Endothelial cell of umbilical vein (primary cell): ENCODE results near the gene BCO1. TPM values are rescaled to one million over a fixed set of nuclear protein-coding genes. Genes with fewer than 3 reads are reported as not detected.

Experiments used
- BruUV-seq: library from RNA; stranded (reverse); fragments of 400-500 nt; replicated peaks from 2 replicates; lab custom pipeline; 2021; lab: Mats Ljungman, UMichigan
- CTCF ChIA-PET: fragments of 300-600, 350-600 bp; sonication (Branson Sonifier 250); formaldehyde crosslinking; loops from one replicate; lab custom pipeline; 2021; ENCODE audit warnings: antibody characterized with exemption, inconsistent platforms; lab: Charles Lee
- POLR2A ChIA-PET: fragments of 300-600, 350-600 bp; sonication (Branson Sonifier 250); formaldehyde crosslinking; loops from one replicate; lab custom pipeline; 2021; ENCODE audit warnings: antibody characterized with exemption, inconsistent platforms; lab: Charles Lee
- DNase-seq: peaks from one replicate; pipeline ENCODE4 v3.0.0-alpha.2; 2011; ENCODE audit warnings: low read depth, low spot score
- FAIRE-seq: peaks from 2 replicates; lab custom pipeline; 2011; peaks lifted over from hg19 to GRCh38; lab: Jason Lieb, UNC
- H2AFZ ChIP-seq: 2 replicates; pipeline ENCODE4 v1.6.0; 2012; ENCODE audit warnings: low read depth, low read length, control low read depth, inconsistent platforms
- H3K27ac ChIP-seq: 2 replicates; pipeline ENCODE4 v1.5.1; 2011; ENCODE audit warnings: low read depth, mild to moderate bottlenecking, control low read depth, low read length, moderate library complexity; ENCODE audit not compliant: insufficient read depth
- H3K27me3 ChIP-seq, 2 experiments: 2 replicates each; pipeline versions ENCODE4 v1.6.0 to v1.6.1; 2011; ENCODE audit warnings: low read length in 2 of 2, mixed read lengths in 1 of 2; ENCODE audit not compliant: control insufficient read depth in 2 of 2, insufficient read depth in 2 of 2
- H3K36me3 ChIP-seq, 2 experiments: 2 replicates in 1 of 2; 3 replicates in 1 of 2; pipeline ENCODE4 v1.5.1; 2011; ENCODE audit warnings: low read length in 2 of 2, mild to moderate bottlenecking in 1 of 2, moderate library complexity in 1 of 2; ENCODE audit not compliant: control insufficient read depth in 2 of 2, insufficient read depth in 2 of 2; ENCODE audit errors: extremely low read depth in 1 of 2
- H3K4me1 ChIP-seq: 3 replicates; pipeline ENCODE4 v1.5.1; 2011; ENCODE audit warnings: mild to moderate bottlenecking, low read length; ENCODE audit not compliant: control insufficient read depth, insufficient read depth; ENCODE audit errors: extremely low read depth
- H3K4me2 ChIP-seq: 2 replicates; pipeline ENCODE4 v1.6.1; 2011; ENCODE audit warnings: low read length, control low read depth, mixed read lengths; ENCODE audit not compliant: insufficient read depth
- H3K4me3 ChIP-seq, 3 experiments: fragments of 200-600 bp in 1 of 3; sonication (generic), shearing (Covaris generic) in 1 of 3; replicated peaks in 1 of 3; 2 replicates each; pipeline ENCODE4 v1.5.1; 2011 to 2016; ENCODE audit warnings: control low read depth in 3 of 3, low read length in 3 of 3, mild to moderate bottlenecking in 2 of 3, inconsistent platforms in 1 of 3, low read depth in 1 of 3, moderate library complexity in 1 of 3; ENCODE audit not compliant: insufficient read depth in 1 of 3
- H3K79me2 ChIP-seq: 2 replicates; pipeline ENCODE4 v1.6.0; 2012; ENCODE audit warnings: low read length, inconsistent platforms; ENCODE audit not compliant: control insufficient read depth, insufficient read depth
- H3K9ac ChIP-seq: replicated peaks from 2 replicates; pipeline ENCODE3; 2011; ENCODE audit warnings: low read length, control low read depth; ENCODE audit not compliant: insufficient read depth; ENCODE audit errors: extremely low read depth
- H3K9me1 ChIP-seq: replicated peaks from 3 replicates; pipeline ENCODE4 v1.6.0; 2011; ENCODE audit warnings: mild to moderate bottlenecking, low read length; ENCODE audit not compliant: control insufficient read depth, insufficient read depth; ENCODE audit errors: extremely low read depth
- H3K9me3 ChIP-seq: replicated peaks from 2 replicates; pipeline ENCODE4 v1.5.1; 2012; ENCODE audit warnings: low read length, inconsistent platforms; ENCODE audit not compliant: control insufficient read depth, insufficient read depth
- H4K20me1 ChIP-seq: replicated peaks from 2 replicates; pipeline ENCODE3; 2011; ENCODE audit warnings: mild to moderate bottlenecking, low read length; ENCODE audit not compliant: control insufficient read depth, insufficient read depth; ENCODE audit errors: extremely low read depth
- CTCF ChIP-seq, 2 donors: IDR thresholded peaks; 1 replicate in 1 of 2; 2 replicates in 1 of 2; pipeline ENCODE4 v1.5.1; 2011; ENCODE audit warnings: low read length in 2 of 2, mild to moderate bottlenecking in 2 of 2, moderate library complexity in 2 of 2, control low read depth in 1 of 2, inconsistent platforms in 1 of 2, low read depth in 1 of 2; ENCODE audit not compliant: insufficient read depth in 1 of 2; ENCODE audit errors: extremely low read depth in 1 of 2
- EZH2 ChIP-seq: IDR thresholded peaks from 2 replicates; pipeline ENCODE4 v1.6.1; 2012; ENCODE audit warnings: borderline replicate concordance, low read depth, mild to moderate bottlenecking, moderate library complexity, low read length, inconsistent platforms; ENCODE audit not compliant: severe bottlenecking
- FOS ChIP-seq: IDR thresholded peaks from 2 replicates; pipeline ENCODE4 v1.6.1; 2011; ENCODE audit warnings: mild to moderate bottlenecking, low read length, moderate library complexity, borderline replicate concordance; ENCODE audit not compliant: insufficient read depth
- GATA2 ChIP-seq: IDR thresholded peaks from 2 replicates; pipeline ENCODE4 v1.7.0; 2011; ENCODE audit warnings: low read depth, mild to moderate bottlenecking, moderate library complexity, mixed read lengths, low read length; ENCODE audit not compliant: insufficient read length, insufficient read depth
- JUN ChIP-seq: IDR thresholded peaks from 2 replicates; pipeline ENCODE4 v1.6.1; 2011; ENCODE audit warnings: borderline replicate concordance, low read depth; ENCODE audit not compliant: insufficient read length, insufficient read depth
- MAX ChIP-seq: IDR thresholded peaks from 2 replicates; pipeline ENCODE4 v1.6.1; 2011; ENCODE audit not compliant: insufficient read depth, insufficient read length
- MYC ChIP-seq: IDR thresholded peaks from one replicate; pipeline ENCODE4 v1.6.1; 2011; ENCODE audit warnings: mild to moderate bottlenecking, low read depth, low read length
- POLR2A ChIP-seq: IDR thresholded peaks from 2 replicates; pipeline ENCODE4 v1.6.1; 2012; ENCODE audit warnings: low read depth, mild to moderate bottlenecking, control low read depth, low read length
- POLR2AphosphoS5 ChIP-seq: IDR thresholded peaks from 2 replicates; pipeline ENCODE4 v1.6.1; 2012; ENCODE audit warnings: low read depth, mild to moderate bottlenecking, control low read depth, low read length, moderate library complexity; ENCODE audit not compliant: insufficient read depth
- dilution Hi-C: fragments of 300-500 bp; cut with MboI; formaldehyde crosslinking; loops from one replicate; pipeline ENCODE4 v1.15.0; 2019; ENCODE audit warnings: low sequenced_read_pairs; ENCODE audit not compliant: extremely low pct_ligation_motif_present
- intact Hi-C: fragments of 100-400 bp; cut with micrococcal nuclease; formaldehyde crosslinking; loops from one replicate; pipeline ENCODE4 v1.10.0; 2022
- polyA plus RNA-seq, 4 experiments: library from polyadenylated mRNA; depleted of rRNA in 3 of 4; stranded (reverse) in 3 of 4; unstranded in 1 of 4; fragments of >200 nt; gene quantifications; 2 replicates each; pipeline versions ENCODE4 v1.2.1 to v1.2.3, GENCODE V29; 2011 to 2012; ENCODE audit warnings: missing spikeins in 1 of 4
- total RNA-seq: library from RNA; stranded (reverse); gene quantifications from 2 replicates; pipeline ENCODE4 v1.2.3, GENCODE V29; 2021

Gene BCO1
- total and polyA plus RNA-seq, 2 donors (not counting 3 experiments of a cell fraction or from before 2014, with no cell fraction given) = not detected

GRCh38 chr16:81263470-81264220, 25.2 kb downstream of the BCO1 start:
- no peaks in the 10 kb centered on the region for H3K9me1 ChIP-seq
- H3K4me3 ChIP-seq = no peak overlapping the region
- H3K27ac ChIP-seq = no peak overlapping the region
- H4K20me1 ChIP-seq = no peaks in the 10 kb centered on the region
- DNase-seq (peak; percentile 9), FAIRE-seq (no peak)
- intact Hi-C loops (no loop called here), dilution Hi-C loops (no loop called here)
- H3K9ac ChIP-seq = no peak overlapping the region
- TF ChIP-seq POLR2AphosphoS5 (no peak), GATA2 (no peak), MYC (no peak), MAX (no peak), EZH2 (no peak), POLR2A (no peak), FOS (no peak), CTCF (IDR thresholded peaks at IDR 0.05; ENCODE audit: extremely low read depth in 1 of 2, insufficient read depth in 1 of 2, low read depth in 1 of 2, low read length in 2 of 2) (no peak), JUN (no peak)
- H3K36me3 ChIP-seq = no peaks in the 10 kb centered on the region
- no peaks in the 10 kb centered on the region for H3K79me2 ChIP-seq
- POLR2A ChIA-PET = no interaction called here
- H3K4me1 ChIP-seq = no peaks in the 10 kb centered on the region
- peaks cover 0 to 1% of the 10 kb centered on the region in 2 experiments for H3K27me3 ChIP-seq
- H3K4me2 ChIP-seq = no peak overlapping the region
- CTCF ChIA-PET = interaction anchor here (0.7 to 2.0 kb wide), 13 partner anchors 9 to 166 kb away, joined by 3 to 9 read pairs (median 3); partner anchors contain the start of gene GAN
- no TSS peak for BruUV-seq
- H2AFZ ChIP-seq = no peak overlapping the region
- H3K9me3 ChIP-seq = no peaks in the 10 kb centered on the region
